Activated CD8-positive, alpha-beta memory T cell treated with anti-CD3 and anti-CD28 coated beads for 36 hours (primary cell): ENCODE results near the gene KMT2B. TPM values are rescaled to one million over a fixed set of nuclear protein-coding genes. Genes with fewer than 3 reads are reported as not detected.

Experiments
- CTCF ChIA-PET: fragments of 350-600 bp; sonication (Branson Sonifier 250); formaldehyde crosslinking; loops from one replicate; lab custom pipeline; 2021; ENCODE audit warnings: antibody characterized with exemption; lab: Charles Lee
- POLR2A ChIA-PET: fragments of 350-600 bp; sonication (Branson Sonifier 250); formaldehyde crosslinking; loops from one replicate; lab custom pipeline; 2021; ENCODE audit warnings: antibody characterized with exemption; lab: Charles Lee
- total RNA-seq, 2 experiments: library from RNA; stranded (reverse); gene quantifications; one replicate each; pipeline ENCODE4 v1.2.3, GENCODE V29; 2021

The KMT2B gene
- total RNA-seq, 2 experiments from 2014 or later = 52.0 to 53.1 TPM

DNA sequence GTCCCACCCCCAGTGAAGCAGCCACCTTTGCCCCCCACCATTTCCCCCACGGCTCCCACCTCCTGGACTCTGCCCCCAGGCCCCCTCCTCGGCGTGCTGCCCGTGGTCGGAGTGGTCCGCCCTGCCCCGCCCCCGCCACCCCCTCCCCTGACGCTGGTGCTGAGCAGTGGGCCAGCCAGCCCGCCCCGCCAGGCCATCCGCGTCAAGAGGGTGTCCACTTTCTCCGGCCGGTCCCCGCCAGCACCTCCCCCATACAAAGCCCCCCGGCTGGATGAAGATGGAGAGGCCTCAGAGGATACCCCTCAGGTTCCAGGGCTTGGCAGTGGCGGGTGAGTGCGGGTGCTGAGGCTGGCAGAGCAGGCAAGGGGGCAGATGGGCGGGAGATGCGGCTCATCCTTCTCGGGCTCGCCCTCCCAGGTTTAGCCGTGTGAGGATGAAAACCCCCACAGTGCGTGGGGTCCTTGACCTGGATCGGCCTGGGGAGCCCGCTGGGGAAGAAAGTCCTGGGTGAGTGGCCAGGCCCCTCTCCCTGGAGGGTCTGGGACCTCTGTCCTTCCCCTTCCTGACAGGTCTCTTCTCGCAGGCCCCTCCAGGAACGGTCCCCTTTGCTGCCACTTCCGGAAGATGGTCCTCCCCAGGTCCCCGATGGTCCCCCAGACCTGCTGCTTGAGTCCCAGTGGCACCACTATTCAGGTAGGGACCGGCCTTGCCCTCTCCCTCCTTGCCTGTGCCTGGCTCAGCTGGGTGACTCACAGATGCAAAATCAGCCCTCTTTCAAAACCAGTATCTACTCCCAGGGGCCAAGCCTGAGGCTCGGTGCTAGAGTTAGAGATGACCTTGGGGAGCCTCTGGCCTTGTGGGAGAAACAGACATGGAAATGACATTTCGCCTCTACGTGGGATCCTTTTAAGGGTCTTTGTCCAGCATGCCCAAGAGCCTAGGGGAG, 15.7 kb downstream of the KMT2B start:
- CTCF ChIA-PET = interaction anchor here (1.1 kb wide), 1 partner anchor 39 kb away, joined by 6 read pairs; no protein-coding TSS in a partner anchor
- POLR2A ChIA-PET = interaction anchor here (0.6 to 1.2 kb wide), 2 partner anchors 13 to 15 kb away, joined by 3 to 4 read pairs; no protein-coding TSS in a partner anchor

GRCh38 chr19:35734273-35734672, 16.5 kb downstream of the KMT2B start:
- CTCF ChIA-PET = interaction anchor here (1.1 kb wide), 1 partner anchor 39 kb away, joined by 6 read pairs; no protein-coding TSS in a partner anchor
- POLR2A ChIA-PET = interaction anchor here (1.2 kb wide), 1 partner anchor 16 kb away, joined by 4 read pairs; no protein-coding TSS in a partner anchor

DNA sequence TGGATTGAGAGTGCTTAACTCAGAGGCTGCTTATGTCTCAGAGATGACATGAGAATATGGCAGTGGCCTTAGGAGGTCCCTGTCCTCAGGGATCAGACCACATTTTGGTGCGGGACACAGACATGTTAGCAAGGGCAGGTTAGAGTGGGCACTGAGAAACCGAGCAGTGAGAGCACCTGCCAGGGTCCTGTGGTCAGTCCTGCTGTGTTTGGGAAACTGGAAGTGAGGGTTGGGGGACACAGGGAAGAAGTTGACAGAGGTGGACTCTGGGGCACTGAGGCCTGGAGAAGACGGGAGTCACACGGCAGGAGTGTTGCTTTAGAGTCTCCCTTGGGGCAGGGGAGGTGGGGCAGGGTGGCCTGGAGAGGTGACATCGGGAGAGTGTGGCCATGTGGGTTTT, 17.1 kb downstream of the KMT2B start:
- POLR2A ChIA-PET = interaction anchor here (0.5 to 1.2 kb wide), 2 partner anchors 16 to 19 kb away, joined by 3 to 4 read pairs; no protein-coding TSS in a partner anchor
- CTCF ChIA-PET = no interaction called here

DNA sequence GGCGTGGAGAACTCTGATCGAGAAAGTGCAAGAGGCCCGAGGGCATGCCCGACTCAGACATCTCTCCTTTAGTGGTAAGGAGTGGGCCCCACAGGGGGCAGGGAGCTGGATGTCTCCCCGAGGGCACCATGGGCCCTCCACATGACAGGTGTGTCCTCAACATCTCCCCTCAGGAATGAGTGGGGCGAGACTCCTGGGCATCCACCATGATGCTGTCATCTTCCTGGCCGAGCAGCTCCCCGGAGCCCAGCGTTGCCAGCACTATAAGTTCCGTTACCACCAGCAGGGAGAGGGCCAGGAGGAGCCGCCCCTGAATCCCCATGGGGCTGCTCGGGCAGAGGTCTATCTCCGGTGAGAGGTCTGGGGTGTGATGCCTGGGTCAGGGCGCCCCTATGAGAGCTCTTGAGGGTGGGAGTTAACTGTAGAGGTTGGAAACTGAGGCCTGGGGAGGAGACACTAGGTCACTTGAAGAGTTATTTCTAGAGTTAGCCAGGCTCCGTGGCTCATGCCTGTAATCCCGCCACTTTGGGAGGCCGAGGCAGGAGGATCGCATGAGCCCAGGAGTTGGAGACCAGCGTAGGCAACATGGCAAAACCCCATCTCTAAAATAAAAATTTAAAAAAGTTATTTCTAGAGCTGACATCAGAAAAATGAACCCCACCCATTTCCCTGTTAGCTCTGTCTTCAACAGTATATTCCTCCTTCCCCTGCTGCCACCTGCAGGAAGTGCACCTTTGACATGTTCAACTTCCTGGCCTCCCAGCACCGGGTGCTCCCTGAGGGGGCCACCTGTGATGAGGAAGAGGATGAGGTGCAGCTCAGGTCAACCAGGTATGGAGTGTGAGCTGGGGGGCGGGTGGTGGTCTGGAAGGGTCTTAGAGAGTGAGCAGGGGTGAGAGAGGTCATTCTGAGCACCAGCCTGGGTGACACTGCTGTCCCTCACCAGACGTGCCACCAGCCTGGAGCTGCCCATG, 19.4 kb downstream of the KMT2B start:
- ChIA-PET POLR2A (interaction anchor here (0.5 to 2.7 kb wide), 6 partner anchors 10 to 61 kb away, joined by 3 to 18 read pairs (median 4); partner anchors contain the start of gene LIN37), CTCF (interaction anchor here (0.6 to 1.6 kb wide), 4 partner anchors 18 to 44 kb away, joined by 3 to 5 read pairs (median 4); no protein-coding TSS in a partner anchor)

- CTCF ChIA-PET = interaction anchor here (1.6 kb wide), 1 partner anchor 19 kb away, joined by 5 read pairs; no protein-coding TSS in a partner anchor
- POLR2A ChIA-PET = interaction anchor here (1.2 to 2.7 kb wide), 4 partner anchors 10 to 17 kb away, joined by 3 to 18 read pairs (median 4); partner anchors contain the start of gene LIN37
Observed at GRCh38 chr19:35738021-35738886, 20.5 kb downstream of the KMT2B start.

- POLR2A ChIA-PET = interaction anchor here (1.2 to 2.7 kb wide), 3 partner anchors 9 to 18 kb away, joined by 3 to 18 read pairs (median 10); partner anchors contain the start of gene LIN37
- CTCF ChIA-PET = no interaction called here
Observed at GRCh38 chr19:35738887-35739229, 21.1 kb downstream of the KMT2B start.

GRCh38 chr19:35739275-35740107, 21.7 kb downstream of the KMT2B start:
- ChIA-PET POLR2A (interaction anchor here (0.6 to 2.0 kb wide), 6 partner anchors 14 to 152 kb away, joined by 3 to 26 read pairs (median 8); no protein-coding TSS in a partner anchor), CTCF (interaction anchor here (0.9 to 2.0 kb wide), 6 partner anchors 16 to 193 kb away, joined by 3 to 10 read pairs (median 6); partner anchors contain the start of gene KMT2B)

DNA sequence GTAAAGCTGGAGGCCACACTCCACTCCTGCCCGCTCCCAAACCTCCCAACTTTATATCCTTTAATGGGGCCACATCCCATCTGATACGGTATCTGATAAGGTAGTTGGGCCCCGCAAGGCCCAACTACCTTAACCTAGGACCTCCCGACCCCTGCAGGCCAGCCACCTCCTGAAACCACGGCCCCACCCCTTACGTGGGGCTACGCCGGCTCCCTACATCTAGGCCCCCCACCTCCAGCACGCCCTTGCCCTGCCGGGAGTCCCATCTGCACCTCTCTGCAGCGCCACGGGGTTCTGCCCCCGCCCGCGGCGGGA, 22.3 kb downstream of the KMT2B start:
- ChIA-PET CTCF (interaction anchor here (0.8 to 2.0 kb wide), 11 partner anchors 8 to 192 kb away, joined by 3 to 10 read pairs (median 4); partner anchors contain the start of gene KMT2B), POLR2A (interaction anchor here (0.6 to 2.0 kb wide), 6 partner anchors 15 to 152 kb away, joined by 3 to 26 read pairs (median 8); no protein-coding TSS in a partner anchor)

DNA sequence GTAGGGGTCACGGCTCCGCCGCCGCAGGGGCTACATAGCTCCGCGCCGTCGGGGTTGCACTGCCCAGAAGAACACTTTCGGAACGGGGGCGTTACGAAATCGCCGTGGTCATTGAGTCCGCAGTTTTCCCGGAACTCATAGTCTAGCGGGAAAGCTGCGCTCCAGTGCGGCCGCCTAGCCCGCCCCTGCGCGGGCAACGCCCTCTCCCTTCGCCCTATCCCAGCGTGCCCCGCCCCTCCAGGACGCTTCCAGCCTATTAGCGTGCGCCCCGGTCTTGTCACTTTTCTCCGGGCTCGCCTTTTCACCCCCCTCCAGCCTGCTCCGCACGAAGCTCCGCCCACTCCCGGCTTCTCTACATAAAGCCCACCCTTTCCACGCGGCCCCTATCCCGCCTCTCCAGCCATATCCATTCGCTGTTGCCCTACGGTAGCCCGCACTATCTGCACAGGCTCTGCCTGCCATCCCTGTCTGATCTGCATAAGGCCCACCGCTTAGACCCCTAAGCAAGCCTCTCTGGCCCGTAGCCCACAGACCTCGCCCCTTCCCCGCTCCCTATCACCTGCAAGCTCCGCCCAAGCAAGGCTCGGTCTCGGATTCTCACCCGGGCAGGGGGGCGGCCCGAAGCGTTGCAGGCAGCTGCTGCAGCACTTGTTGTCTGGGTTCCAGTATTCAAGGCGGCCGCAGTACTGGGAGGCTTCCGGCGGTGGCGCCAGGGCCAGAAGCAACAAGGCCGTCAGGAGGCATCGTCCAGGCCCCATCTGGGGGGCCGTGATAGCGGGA, 22.8 kb downstream of the KMT2B start:
- ChIA-PET CTCF (interaction anchor here (0.8 to 2.0 kb wide), 10 partner anchors 9 to 192 kb away, joined by 3 to 10 read pairs (median 4); partner anchors contain the start of gene KMT2B), POLR2A (interaction anchor here (0.8 to 2.0 kb wide), 6 partner anchors 15 to 92 kb away, joined by 3 to 26 read pairs (median 8); partner anchors contain the start of gene COX6B1)

DNA sequence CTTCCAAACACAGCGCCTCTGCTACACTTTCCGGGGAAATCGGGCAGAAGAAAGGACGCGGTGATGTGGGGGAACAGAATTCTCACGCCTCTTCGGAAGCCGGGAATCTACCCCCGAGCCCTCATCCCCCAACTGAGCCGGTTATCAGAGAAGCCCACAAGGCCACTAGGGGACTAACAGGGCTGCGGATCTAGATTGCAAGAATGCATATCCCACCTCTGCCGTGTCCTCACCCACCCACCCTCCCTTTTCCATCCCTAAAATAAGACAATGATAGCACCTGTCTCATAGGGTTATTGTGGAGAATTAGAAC, 23.4 kb downstream of the KMT2B start:
- ChIA-PET POLR2A (interaction anchor here (0.8 to 2.0 kb wide), 4 partner anchors 23 to 93 kb away, joined by 3 to 26 read pairs (median 9); partner anchors contain the start of gene COX6B1), CTCF (interaction anchor here (1.0 to 2.0 kb wide), 7 partner anchors 21 to 191 kb away, joined by 3 to 10 read pairs (median 6); partner anchors contain the start of gene KMT2B)

DNA sequence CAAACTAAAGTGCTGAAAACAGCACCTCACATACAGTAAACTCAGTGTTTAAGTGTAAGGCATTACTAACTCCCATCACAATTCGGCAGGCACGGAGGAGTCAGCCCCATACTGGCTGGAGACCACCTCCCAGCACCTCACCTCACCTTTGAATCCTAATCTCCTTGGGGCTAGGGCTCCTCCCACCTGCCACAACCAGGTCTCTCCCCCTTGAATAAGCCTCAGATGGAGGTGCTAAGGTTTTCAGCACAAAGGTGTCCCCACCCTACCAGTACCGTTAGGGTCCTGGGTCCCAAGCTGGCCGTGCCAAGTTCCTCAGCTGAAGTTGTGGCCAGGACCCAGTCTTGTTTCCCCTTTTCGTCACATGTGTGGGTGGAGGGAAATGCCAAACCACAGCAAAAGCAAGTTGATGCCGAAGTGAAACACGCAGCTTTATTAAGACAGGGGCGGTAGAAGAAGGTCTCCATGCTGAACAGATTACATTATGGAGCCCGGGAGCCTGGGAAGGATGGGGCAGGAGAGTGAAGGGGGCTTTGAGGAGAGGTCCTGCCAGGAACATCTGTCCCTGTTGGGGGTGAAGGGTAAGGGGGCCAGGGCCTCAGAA, 24.4 kb downstream of the KMT2B start, which contains the start of gene IGFLR1:
Gene IGFLR1, minus strand, starts transcription at position 332 of the 604 bp plus-strand sequence. CDS start 1,272 bp downstream, outside the sequence.
- ChIA-PET CTCF (interaction anchor here (1.1 to 1.6 kb wide), 3 partner anchors 14 to 48 kb away, joined by 3 to 7 read pairs (median 6); no protein-coding TSS in a partner anchor), POLR2A (interaction anchor here (0.5 to 2.2 kb wide), 4 partner anchors 15 to 40 kb away, joined by 3 to 9 read pairs (median 5); no protein-coding TSS in a partner anchor)

- ChIA-PET CTCF (interaction anchor here (0.7 to 1.6 kb wide), 7 partner anchors 20 to 190 kb away, joined by 3 to 8 read pairs (median 4); partner anchors contain the start of genes NFKBID and ZBTB32), POLR2A (interaction anchor here (0.9 to 2.2 kb wide), 5 partner anchors 14 to 42 kb away, joined by 3 to 17 read pairs (median 6); no protein-coding TSS in a partner anchor)
Observed at GRCh38 chr19:35743640-35744429, 26.0 kb downstream of the KMT2B start.

DNA sequence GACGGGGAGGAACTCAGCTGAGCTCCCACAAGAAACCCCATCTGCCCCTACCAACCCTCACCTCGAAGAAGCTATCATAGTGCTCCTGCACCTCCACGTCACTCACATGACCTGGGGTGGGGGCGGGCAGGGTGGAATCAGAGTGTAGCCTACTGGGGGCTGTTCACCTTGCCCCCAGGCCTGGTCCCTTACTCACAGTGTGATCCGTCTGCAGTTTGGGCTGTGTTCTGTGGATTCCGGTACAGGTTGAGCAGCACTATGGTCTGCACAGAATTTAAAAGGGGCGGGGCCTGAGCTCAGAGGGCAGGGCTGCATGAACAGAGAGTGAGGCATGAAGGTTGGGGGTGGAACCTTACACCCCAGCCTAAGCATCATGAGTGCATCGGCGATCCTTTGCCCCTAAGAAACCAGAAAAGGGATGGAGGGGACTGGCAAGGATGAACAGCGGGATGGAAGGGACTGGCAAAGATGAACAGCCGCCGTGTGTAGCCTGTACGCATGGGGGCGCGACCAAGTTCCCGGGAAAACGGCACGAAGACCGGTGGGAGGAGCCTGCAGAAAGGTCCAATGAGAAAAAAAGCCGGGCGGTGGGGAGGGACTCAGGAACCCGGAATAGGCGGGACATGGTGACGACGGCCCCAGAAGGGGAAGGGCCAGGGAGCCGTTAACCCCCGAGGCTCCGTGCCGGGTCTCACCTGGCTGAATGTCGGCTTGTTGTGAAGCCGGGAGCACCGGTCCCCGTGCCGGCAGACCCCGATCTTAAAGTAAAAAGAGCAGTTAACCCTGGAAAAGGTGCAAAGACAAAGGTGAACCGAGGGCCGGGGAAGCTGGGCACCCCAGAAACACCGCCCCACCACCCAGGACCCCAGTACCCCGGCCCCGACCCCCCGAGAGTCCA, 26.9 kb downstream of the KMT2B start:
- CTCF ChIA-PET = interaction anchor here (0.6 to 1.6 kb wide), 6 partner anchors 18 to 187 kb away, joined by 3 to 8 read pairs (median 4); partner anchors contain the start of gene NFKBID
- POLR2A ChIA-PET = interaction anchor here (0.6 to 2.2 kb wide), 10 partner anchors 13 to 57 kb away, joined by 3 to 17 read pairs (median 6); no protein-coding TSS in a partner anchor
